GM21786 (cell line): ENCODE results near the gene SV2B.

Source experiments
- ATAC-seq: cut with Tn5 transposase; IDR thresholded peaks from one replicate; pipeline ENCODE4 v1.9.1; 2021; ENCODE audit not compliant: unreplicated experiment

The SV2B gene

GRCh38 chr15:91261345-91261744 is 161.3 kb downstream of the SV2B start:
- no peak for ATAC-seq

GRCh38 chr15:91263632-91264531 is 163.8 kb downstream of the SV2B start:
- ATAC-seq, result no peak

GRCh38 chr15:91264651-91265351 is 164.7 kb downstream of the SV2B start:
- no peak for ATAC-seq

GRCh38 chr15:91265416-91265940 is 165.4 kb downstream of the SV2B start:
- ATAC-seq, result no peak

GRCh38 chr15:91268510-91268909 is 168.5 kb downstream of the SV2B start:
- no peak for ATAC-seq

GRCh38 chr15:91270747-91271146 is 170.7 kb downstream of the SV2B start:
- no peak for ATAC-seq

- no peak for ATAC-seq
These were observed 171.6 kb downstream of the SV2B start for GRCh38 chr15:91271565-91272153.

- no peak for ATAC-seq
These were observed 175.8 kb downstream of the SV2B start for GRCh38 chr15:91275844-91276243.

GRCh38 chr15:91278951-91279350 is 178.9 kb downstream of the SV2B start:
- ATAC-seq, result no peak

- no peak for ATAC-seq
These were observed 179.4 kb downstream of the SV2B start for GRCh38 chr15:91279486-91279885.

- ATAC-seq, result no peak
These were observed 181.9 kb downstream of the SV2B start for GRCh38 chr15:91281947-91282346.

GRCh38 chr15:91282486-91282885 is 182.4 kb downstream of the SV2B start:
- ATAC-seq, result no peak

GRCh38 chr15:91283155-91283554 is 183.1 kb downstream of the SV2B start:
- no peak for ATAC-seq

- no peak for ATAC-seq
These were observed 184.9 kb downstream of the SV2B start for GRCh38 chr15:91284758-91285466.

GRCh38 chr15:91289324-91289723 is 189.3 kb downstream of the SV2B start:
- ATAC-seq, result no peak

GRCh38 chr15:91290553-91290952 is 190.5 kb downstream of the SV2B start:
- no peak for ATAC-seq

GRCh38 chr15:91291673-91292072 is 191.6 kb downstream of the SV2B start:
- ATAC-seq, result no peak

GRCh38 chr15:91294344-91294743 is 194.3 kb downstream of the SV2B start:
- no peak for ATAC-seq

GRCh38 chr15:91294795-91295194 is 194.7 kb downstream of the SV2B start:
- no peak for ATAC-seq

GRCh38 chr15:91298101-91298500 is 198.0 kb downstream of the SV2B start:
- ATAC-seq, result no peak
